Esophagus (tissue), 2 donors: ENCODE data around the gene ADAMTS2. TPM values are rescaled to one million over a fixed set of nuclear protein-coding genes. Genes with fewer than 3 reads are reported as not detected.

Experiments used
- H3K27ac ChIP-seq, 2 donors: one replicate each; pipeline ENCODE4 v1.5.1; 2013; ENCODE audit warnings: low read depth in 2 of 2, mild to moderate bottlenecking in 2 of 2, inconsistent platforms in 1 of 2, low read length in 1 of 2, moderate library complexity in 1 of 2
- H3K27me3 ChIP-seq, 2 donors: one replicate each; pipeline ENCODE4 v1.6.1; 2013; ENCODE audit warnings: low read length in 2 of 2, control low read depth in 1 of 2, mild to moderate bottlenecking in 1 of 2; ENCODE audit not compliant: insufficient read depth in 2 of 2, control insufficient read depth in 1 of 2
- H3K36me3 ChIP-seq, 2 donors: one replicate each; pipeline ENCODE4 v1.6.1; 2013; ENCODE audit warnings: low read length in 1 of 2; ENCODE audit not compliant: control insufficient read depth in 2 of 2, insufficient read depth in 2 of 2
- H3K4me1 ChIP-seq, 2 donors: one replicate each; pipeline ENCODE4 v1.6.1; 2013; ENCODE audit warnings: low read length in 1 of 2; ENCODE audit not compliant: control insufficient read depth in 2 of 2, insufficient read depth in 2 of 2
- H3K4me3 ChIP-seq, 2 donors: one replicate each; pipeline ENCODE4 v1.5.1; 2013; ENCODE audit warnings: low read length in 2 of 2, mild to moderate bottlenecking in 2 of 2, low read depth in 1 of 2, moderate library complexity in 1 of 2
- H3K9me3 ChIP-seq, 2 donors: one replicate each; pipeline ENCODE4 v1.6.1; 2013; ENCODE audit warnings: mild to moderate bottlenecking in 2 of 2, low read depth in 1 of 2, low read length in 1 of 2, moderate library complexity in 1 of 2; ENCODE audit not compliant: control insufficient read depth in 2 of 2, insufficient read depth in 1 of 2
- WGBS, 2 donors: extraction: QIAGEN DNeasy Blood & Tissue Kit; methylation state at CpG; one replicate each; pipeline ENCODE4 v1.1.7; 2013; 5-methylcytosine and 5-hydroxymethylcytosine counted together
- polyA plus RNA-seq, 2 donors: library from polyadenylated mRNA; stranded (reverse); fragments of 200-250 nt; gene quantifications; one replicate each; pipeline ENCODE4 v1.2.3, GENCODE V29; 2013
- donor health status: healthy with polysubstance abuse.
- donor health status: Bipolar disorder and iron deficiency.

ADAMTS2 gene
- polyA plus RNA-seq, 2 donors = 1.4 to 1.5 TPM

GRCh38 chr5:179166886-179167841 lies 178.1 kb downstream of the ADAMTS2 start:
- H3K4me3 ChIP-seq = peak overlapping the region in 1 of 2 donors; percentile 15
- H3K27me3 ChIP-seq = no peaks in the 10 kb centered on the region
- peaks cover 0 to 6% of the 10 kb centered on the region in 2 donors for H3K4me1 ChIP-seq
- H3K36me3 ChIP-seq = no peaks in the 10 kb centered on the region
- H3K9me3 ChIP-seq = peaks cover 3 to 9% of the 10 kb centered on the region in 2 donors
- WGBS, 2 donors = 16 to 22% methylated on average over 66 to 67 of the region's 67 CpGs
- no peak overlapping the region for H3K27ac ChIP-seq

DNA sequence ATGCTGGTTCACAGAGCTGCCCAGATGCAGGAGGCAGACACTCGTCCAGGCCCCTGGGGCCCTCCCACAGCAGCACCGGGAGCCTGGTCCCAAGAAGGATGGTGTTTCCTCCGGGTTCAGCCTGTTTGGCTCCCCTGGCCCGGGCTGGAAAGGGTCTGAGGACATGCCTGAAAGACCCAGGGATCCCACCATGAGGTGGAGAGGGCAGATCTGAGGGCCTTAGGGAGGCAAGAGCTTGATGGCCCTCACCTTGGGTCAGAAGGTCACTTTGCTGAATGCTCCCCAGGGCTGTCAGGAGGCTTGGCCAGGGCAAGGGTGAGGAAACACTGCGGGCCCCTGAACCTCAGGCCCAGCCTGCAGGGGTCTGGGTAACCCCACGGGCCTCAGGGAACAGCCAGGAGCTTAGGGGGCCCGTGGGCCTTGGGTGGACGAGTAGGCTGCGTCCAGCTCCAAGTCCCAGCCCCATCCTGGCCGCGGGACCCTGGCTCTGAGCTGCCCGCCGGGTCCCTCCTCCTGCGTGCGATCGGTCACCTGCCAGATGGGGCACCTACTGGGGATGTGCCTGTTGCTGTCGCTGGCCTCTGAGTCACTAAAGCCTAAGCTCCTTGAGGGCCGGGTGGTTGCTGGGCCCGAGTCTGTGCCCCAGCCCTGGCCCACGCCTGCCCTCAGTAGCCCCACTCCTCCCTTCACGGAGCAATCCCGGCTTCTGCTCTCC lies 178.9 kb downstream of the ADAMTS2 start:
- H3K4me3 ChIP-seq = peak overlapping the region in 1 of 2 donors; percentile 15
- H3K4me1 ChIP-seq = peaks cover 0 to 6% of the 10 kb centered on the region in 2 donors
- H3K36me3 ChIP-seq = no peaks in the 10 kb centered on the region
- H3K9me3 ChIP-seq = peaks cover 4 to 11% of the 10 kb centered on the region in 2 donors
- H3K27ac ChIP-seq = no peak overlapping the region
- H3K27me3 ChIP-seq = no peaks in the 10 kb centered on the region
- 82% methylated on average over 22 of the region's 22 CpGs for WGBS, 2 donors

DNA sequence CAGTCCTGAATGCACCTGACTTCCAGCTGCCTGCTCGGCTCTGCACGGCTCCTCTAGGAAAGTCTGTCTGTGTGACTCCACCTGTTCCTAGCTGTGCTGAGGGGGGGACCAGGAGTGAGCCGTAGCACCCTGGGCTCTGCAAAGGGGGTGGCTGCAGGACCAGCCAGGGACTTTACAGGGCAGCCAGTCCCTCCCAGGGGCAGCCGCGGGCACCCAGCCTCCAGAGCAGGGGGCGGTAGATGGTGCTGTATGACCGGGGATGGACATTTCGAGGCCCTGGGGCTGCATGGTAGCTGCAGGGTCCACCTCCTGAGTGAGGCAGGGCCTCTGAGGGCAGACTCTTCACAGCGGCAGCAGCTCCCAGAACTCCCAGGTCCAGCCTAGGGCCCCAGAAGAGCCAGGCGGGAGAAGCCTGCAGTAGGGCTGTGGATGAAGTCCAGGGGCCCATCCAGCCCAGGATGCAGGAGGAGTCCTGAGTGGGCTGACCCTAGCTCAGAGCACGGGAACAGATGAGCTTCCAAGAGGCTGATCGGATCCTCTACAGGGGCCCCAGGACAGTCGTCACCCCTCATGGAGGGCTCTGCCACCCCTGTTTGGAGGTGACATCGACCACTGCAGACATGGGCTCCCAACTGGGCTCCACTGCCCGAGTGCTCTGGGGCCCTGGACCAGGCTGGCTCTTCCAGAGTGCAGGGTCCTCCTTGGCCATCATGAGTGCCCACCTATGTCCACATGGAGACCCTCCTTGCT lies 179.7 kb downstream of the ADAMTS2 start:
- peaks cover 0 to 6% of the 10 kb centered on the region in 2 donors for H3K4me1 ChIP-seq
- H3K27me3 ChIP-seq = no peaks in the 10 kb centered on the region
- no peak overlapping the region for H3K4me3 ChIP-seq
- H3K27ac ChIP-seq = no peak overlapping the region
- H3K9me3 ChIP-seq = peaks cover 4 to 15% of the 10 kb centered on the region in 2 donors
- no peaks in the 10 kb centered on the region for H3K36me3 ChIP-seq
- 87 to 90% methylated on average over 15 of the region's 15 CpGs for WGBS, 2 donors

GRCh38 chr5:179164331-179165311 lies 180.6 kb downstream of the ADAMTS2 start:
- peaks cover 4 to 15% of the 10 kb centered on the region in 2 donors for H3K9me3 ChIP-seq
- WGBS, 2 donors = 89 to 90% methylated on average over 23 of the region's 23 CpGs
- H3K4me3 ChIP-seq = no peak overlapping the region
- no peaks in the 10 kb centered on the region for H3K27me3 ChIP-seq
- no peaks in the 10 kb centered on the region for H3K36me3 ChIP-seq
- H3K4me1 ChIP-seq = peaks cover 0 to 6% of the 10 kb centered on the region in 2 donors
- no peak overlapping the region for H3K27ac ChIP-seq

DNA sequence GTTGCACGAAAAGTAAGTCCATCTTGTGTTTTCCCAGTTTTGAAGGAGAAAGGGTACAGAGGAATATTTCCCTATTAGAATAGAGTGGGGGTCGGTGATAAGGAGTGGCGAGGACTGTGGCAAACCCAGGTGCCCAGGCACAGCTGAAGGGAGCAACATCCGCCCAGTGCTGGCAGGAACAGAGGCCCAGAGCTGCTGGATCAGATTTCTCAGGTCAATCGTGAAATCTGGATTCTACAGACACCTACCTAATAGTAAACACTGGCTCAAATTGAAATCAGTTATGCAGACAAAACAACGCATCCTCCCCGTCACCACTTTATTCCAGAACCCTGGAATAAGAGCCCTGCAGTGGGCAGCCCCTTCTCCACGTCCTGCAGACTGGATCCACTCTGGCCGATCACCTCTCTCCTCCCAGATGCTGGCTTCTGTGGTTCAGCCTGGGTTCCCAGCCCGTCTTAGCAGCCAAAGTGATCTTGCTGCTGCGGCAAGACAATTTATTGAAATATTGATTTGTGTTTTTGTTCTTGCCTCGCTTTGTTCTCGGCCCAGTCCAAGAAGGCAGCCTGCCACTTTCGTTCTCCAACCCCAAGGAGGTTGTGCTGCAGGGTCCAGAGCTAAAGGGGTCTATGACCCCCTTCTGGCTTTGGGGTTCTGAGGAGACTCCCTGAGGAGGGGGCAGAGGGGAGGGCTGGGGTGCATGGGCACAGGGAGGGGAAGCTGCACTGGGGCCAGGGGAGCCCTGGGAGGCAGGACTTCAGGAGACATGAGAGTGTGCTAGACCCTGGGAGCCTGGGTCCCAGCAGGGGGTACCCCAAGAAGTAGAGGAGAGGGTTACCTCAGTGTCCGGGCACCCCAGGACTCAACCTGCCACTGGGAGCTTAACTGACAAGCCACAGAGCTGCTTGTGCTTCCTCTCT lies 181.8 kb downstream of the ADAMTS2 start:
- Histone ChIP-seq H3K4me1 (peaks cover 0 to 6% of the 10 kb centered on the region in 2 donors), H3K36me3 (no peaks in the 10 kb centered on the region), H3K27me3 (no peaks in the 10 kb centered on the region), H3K27ac (no peak overlapping the region), H3K9me3 (peaks cover 4 to 12% of the 10 kb centered on the region in 2 donors), H3K4me3 (no peak overlapping the region)
- whole genome bisulfite sequencing, 2 donors = 85 to 90% methylated on average over 15 of the region's 15 CpGs

GRCh38 chr5:179162351-179163235 lies 182.7 kb downstream of the ADAMTS2 start:
- Histone ChIP-seq H3K27me3 (no peaks in the 10 kb centered on the region), H3K36me3 (no peaks in the 10 kb centered on the region), H3K27ac (no peak overlapping the region), H3K4me3 (no peak overlapping the region), H3K9me3 (peaks cover 4 to 12% of the 10 kb centered on the region in 2 donors), H3K4me1 (peaks cover 0 to 6% of the 10 kb centered on the region in 2 donors)
- 90 to 93% methylated on average over 24 of the region's 24 CpGs for WGBS, 2 donors

GRCh38 chr5:179161901-179162300 lies 183.4 kb downstream of the ADAMTS2 start:
- H3K36me3 ChIP-seq = no peaks in the 10 kb centered on the region
- H3K27me3 ChIP-seq = no peaks in the 10 kb centered on the region
- WGBS, 2 donors = 95 to 96% methylated on average over 8 of the region's 8 CpGs
- no peak overlapping the region for H3K4me3 ChIP-seq
- no peak overlapping the region for H3K27ac ChIP-seq
- peaks cover 4 to 12% of the 10 kb centered on the region in 2 donors for H3K9me3 ChIP-seq
- peaks cover 0 to 3% of the 10 kb centered on the region in 2 donors for H3K4me1 ChIP-seq
